ENCODE results near the gene DLK1.

Gene DLK1

GRCh38 chr14:100726550-100727085, at the start of gene DLK1:
Gene DLK1 (plus strand): TSS chr14:100726892. CDS start chr14:100727069, 177 bp downstream.
- no peak for DNase-seq

DNA sequence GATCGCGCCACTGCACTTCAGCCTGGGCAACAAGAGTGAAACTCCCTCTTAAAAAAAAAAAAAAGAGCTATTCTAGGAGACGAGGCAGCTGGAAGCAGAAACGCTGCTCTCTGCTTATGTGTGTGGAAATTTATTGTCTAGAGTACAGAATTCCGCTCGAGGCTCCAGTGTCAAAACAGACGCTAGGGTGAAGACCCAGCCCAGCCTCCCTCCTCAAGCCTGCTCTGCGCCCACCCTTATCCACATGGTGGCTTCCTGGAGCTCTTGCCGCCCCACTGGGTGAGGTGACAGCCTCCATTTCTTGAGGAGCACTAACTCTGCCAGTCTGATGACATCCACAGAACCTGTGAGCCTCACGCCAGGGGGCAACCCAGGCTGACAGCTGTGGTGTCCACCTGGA, 49.5 kb upstream of the DLK1 start:
- no peak for DNase-seq

DNA sequence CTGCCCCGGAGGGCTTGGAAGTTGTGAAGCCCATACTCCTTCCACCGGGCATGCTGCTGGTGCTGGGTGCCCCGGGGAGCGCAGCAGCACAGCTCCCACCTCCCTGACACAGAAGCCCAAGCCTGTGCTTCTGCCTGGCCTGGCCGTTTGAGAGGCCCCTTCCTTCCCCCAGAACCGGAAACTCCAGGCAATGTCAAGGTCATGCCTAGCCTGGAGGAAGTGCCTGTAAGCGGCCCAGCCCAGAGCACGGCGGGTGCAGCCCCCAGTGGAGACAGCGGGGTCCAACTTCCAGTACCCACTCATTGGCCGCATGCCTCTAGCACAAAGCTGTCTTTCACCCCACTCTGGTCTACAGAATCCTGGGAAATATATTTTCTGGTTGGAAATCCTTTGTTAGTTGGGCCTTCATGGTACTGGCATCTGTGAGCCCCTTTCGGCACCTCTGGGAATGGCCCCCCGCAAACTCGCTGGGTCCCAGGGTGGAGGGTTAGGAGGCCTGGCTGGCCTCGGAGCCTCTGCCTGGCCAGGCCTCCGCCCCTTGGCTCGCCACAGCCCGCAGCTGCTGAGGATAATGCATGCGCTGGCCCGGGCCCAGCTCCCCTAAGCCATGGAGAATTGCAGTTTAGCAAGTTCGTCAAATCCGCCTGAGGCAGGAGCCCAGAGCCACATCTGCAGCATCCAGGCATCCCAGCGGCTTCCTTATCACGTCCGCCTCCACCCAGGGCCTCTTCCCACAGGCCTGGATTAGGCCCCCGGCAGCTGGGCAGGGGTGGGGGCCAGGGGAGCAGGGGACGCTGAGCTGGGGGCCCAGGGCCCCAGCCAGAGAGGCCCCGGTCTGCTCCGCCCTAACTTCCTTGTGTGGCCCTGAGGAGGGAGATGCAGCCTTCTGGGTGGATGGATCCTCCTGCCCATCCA, 48.9 kb upstream of the DLK1 start:
- DNase-seq: no peak

DNA sequence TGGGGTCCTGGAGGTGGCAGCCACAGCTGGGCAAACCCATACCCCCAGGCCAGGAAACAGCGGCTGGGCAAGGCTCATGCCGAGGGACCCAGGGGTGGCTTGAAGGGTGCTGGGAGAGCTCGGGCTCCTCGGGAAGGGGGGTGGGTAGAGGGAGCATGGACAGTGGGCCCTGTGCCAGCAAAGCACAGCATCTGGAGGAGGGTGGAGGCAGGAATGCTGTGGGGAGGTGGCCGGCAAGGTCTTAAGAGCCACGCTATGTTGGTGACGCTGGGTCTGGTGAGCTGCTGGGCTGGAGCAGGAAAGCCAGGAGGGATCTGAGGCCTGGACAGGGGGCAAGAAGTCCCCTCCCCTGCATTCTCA, 48.2 kb upstream of the DLK1 start:
- DNase-seq: no peak

DNA sequence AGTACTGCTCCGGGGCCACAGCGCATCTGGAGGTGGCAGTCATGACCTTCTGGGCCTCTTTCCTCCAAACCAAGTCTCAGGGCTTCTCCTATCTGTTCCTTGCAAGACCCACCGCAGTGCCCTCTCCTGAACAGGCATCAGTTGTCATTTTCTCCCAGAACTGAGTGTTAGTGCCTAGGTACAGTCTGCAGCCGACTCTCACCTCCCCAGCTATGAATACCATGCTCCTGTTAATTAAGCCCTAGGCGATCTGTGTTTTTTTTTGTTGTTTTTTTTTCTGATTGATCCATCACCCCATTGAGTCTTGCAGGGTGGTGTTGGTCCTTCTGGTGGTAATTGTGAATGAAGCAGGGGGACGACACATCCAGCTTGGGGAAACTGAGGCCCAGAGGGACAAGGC, 47.5 kb upstream of the DLK1 start:
- no peak for DNase-seq

- DNase-seq: no peak
These were observed 46.8 kb upstream of the DLK1 start for GRCh38 chr14:100679707-100680438.

- DNase-seq: no peak
These were observed 46.1 kb upstream of the DLK1 start for GRCh38 chr14:100680439-100681051.

GRCh38 chr14:100681111-100681510, 45.6 kb upstream of the DLK1 start:
- DNase-seq: no peak

GRCh38 chr14:100682749-100683148, 43.9 kb upstream of the DLK1 start:
- no peak for DNase-seq

- no peak for DNase-seq
These were observed 43.1 kb upstream of the DLK1 start for GRCh38 chr14:100683578-100683977.

- no peak for DNase-seq
These were observed 42.5 kb upstream of the DLK1 start for GRCh38 chr14:100684154-100684553.

GRCh38 chr14:100684961-100685360, 41.7 kb upstream of the DLK1 start:
- no peak for DNase-seq

- no peak for DNase-seq
These were observed 39.8 kb upstream of the DLK1 start for GRCh38 chr14:100686858-100687257.

- no peak for DNase-seq
These were observed 39.3 kb upstream of the DLK1 start for GRCh38 chr14:100687386-100687785.

DNA sequence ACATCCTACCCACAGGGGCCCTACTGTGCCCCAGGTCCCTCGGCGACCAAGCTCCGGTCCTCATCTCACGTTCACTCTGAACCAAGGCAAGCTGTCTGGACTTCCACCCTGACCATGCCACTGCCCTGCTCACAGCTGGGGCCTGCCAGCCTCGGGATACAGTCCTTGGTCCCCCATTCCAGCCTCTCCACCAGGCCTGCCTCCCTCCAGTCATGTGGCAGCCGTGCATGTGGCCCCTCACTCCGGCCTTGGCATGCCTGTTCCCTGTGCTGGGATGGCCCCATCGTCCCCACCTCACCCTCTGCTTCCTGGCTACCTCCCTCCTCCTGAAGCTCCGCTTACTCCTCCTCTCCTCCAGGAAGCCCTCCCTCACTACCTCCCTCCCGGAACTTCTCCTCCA, 38.6 kb upstream of the DLK1 start:
- DNase-seq: no peak

GRCh38 chr14:100688598-100689461, 37.9 kb upstream of the DLK1 start:
- DNase-seq: no peak

- no peak for DNase-seq
These were observed 36.0 kb upstream of the DLK1 start for GRCh38 chr14:100690672-100691071.

- DNase-seq: no peak
These were observed 35.2 kb upstream of the DLK1 start for GRCh38 chr14:100691395-100692056.

DNA sequence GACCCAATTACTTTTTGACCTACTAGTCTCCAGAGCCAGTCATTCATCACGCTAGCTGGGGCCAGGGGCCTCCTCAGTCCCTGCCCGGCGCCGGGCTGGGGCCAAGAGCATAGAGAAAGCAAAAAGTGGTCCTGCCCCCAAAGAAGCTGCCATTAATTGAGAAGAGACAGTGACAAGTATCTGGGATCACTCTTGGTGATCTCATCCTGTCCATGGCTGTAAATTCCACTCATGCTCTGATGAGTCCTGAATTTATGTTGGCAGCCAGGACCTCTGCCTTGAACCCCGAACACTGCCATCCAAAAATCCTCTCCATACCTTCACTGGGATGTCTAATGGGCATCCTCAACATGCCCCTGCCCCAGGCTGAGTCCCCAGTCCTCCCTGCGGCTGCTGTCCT, 34.4 kb upstream of the DLK1 start:
- no peak for DNase-seq

- DNase-seq: no peak
These were observed 33.7 kb upstream of the DLK1 start for GRCh38 chr14:100692859-100693558.

DNA sequence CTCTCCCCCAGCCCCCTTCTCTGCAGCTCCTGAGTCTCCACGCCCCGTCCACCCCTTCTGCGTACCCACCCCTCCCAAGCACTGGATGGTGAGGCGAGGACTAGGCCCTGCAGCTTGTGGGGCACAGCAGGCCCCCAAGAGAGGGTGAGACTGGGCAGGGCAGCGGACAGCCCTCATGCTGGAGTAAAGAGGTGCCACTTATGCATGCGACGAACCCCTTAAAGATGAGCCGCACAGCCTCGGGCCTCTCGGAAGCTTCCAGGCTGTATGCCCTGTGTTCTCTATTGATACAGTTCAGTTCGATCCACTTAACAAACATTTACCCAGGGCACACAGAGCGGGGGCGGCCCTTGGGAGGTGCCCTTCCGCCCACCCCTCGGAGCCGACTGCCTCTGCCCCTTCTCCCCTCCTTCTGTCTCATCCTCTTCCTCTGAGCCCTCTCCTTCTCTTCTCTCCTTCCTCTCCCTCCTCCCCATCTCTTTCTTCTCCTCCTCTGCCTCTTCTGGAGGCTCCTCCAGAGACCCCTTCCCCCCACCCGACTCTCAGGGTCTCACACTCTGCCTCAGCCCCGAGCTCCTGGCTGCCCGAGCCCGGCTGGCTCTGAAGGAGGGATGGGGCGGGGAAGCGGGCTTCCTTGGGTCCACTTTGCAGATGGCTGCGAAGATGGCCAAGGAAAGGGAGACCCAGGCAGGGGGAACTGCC, 32.7 kb upstream of the DLK1 start:
- no peak for DNase-seq

All from bone marrow (tissue), 2 donors.